Measurements from ENCODE around the gene SLC24A3.

SLC24A3 gene

DNA sequence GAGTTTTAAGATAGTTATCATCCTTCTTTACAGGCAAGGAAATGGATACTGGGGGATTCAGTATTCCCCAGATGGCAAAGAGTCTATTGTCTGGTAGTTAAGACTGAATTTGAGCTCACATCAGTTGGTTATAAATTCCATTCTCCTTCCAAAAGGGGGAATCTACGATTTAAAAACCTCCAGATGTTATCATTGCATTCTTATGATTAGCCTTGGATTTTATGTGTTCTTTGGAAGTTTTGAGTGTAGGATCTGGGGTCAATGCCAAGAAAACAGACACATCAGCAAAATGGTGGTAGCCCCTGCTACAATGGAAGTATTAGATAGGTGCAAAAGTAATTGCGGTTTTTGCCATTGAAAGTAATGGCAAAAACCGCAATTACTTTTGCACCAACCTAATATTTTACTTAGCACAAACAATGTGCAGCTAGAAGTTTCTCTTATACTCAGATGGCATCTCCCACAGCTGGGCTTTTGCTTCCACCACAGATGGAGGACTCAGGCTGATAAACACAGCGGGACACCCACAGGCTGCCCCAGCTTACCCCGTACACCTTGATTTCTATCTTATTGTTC lies 377.4 kb downstream of the SLC24A3 start:
- Histone ChIP-seq H3F3A (ENCODE audit: control insufficient read depth, insufficient read depth) (no peaks in the 10 kb centered on the region), H3K4me3 (ENCODE audit: low read length) (no peak overlapping the region), H3K4me2 (ENCODE audit: low read length) (no peak overlapping the region), H3K27me3 (ENCODE audit: control insufficient read depth, low read length) (no peaks in the 10 kb centered on the region), H3K79me2 (ENCODE audit: control insufficient read depth, low read length) (no peaks in the 10 kb centered on the region), H3K36me3 (ENCODE audit: control insufficient read depth, low read length) (no peaks in the 10 kb centered on the region), H3K9me2 (replicated peaks; ENCODE audit: control insufficient read depth, low read length) (no peaks in the 10 kb centered on the region), H4K20me1 (ENCODE audit: control insufficient read depth, insufficient read depth, low read depth, low read length) (no peaks in the 10 kb centered on the region), H3K9me3 (ENCODE audit: control insufficient read depth, insufficient read depth, low read length) (no peaks in the 10 kb centered on the region), H3K4me1 (ENCODE audit: control insufficient read depth, low read length) (no peaks in the 10 kb centered on the region), H3K27ac (ENCODE audit: low read depth, low read length) (no peak overlapping the region)
- TF ChIP-seq EZH2phosphoT487 (IDR thresholded peaks at IDR 0.05; ENCODE audit: borderline replicate concordance, low read length), result no peak
- TF ChIP-seq, protein P1, sequence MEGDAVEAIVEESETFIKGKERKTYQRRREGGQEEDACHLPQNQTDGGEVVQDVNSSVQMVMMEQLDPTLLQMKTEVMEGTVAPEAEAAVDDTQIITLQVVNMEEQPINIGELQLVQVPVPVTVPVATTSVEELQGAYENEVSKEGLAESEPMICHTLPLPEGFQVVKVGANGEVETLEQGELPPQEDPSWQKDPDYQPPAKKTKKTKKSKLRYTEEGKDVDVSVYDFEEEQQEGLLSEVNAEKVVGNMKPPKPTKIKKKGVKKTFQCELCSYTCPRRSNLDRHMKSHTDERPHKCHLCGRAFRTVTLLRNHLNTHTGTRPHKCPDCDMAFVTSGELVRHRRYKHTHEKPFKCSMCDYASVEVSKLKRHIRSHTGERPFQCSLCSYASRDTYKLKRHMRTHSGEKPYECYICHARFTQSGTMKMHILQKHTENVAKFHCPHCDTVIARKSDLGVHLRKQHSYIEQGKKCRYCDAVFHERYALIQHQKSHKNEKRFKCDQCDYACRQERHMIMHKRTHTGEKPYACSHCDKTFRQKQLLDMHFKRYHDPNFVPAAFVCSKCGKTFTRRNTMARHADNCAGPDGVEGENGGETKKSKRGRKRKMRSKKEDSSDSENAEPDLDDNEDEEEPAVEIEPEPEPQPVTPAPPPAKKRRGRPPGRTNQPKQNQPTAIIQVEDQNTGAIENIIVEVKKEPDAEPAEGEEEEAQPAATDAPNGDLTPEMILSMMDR (IDR thresholded peaks at IDR 0.05; ENCODE audit: low read depth, low read length, poor library complexity, severe bottlenecking), result no peak

DNA sequence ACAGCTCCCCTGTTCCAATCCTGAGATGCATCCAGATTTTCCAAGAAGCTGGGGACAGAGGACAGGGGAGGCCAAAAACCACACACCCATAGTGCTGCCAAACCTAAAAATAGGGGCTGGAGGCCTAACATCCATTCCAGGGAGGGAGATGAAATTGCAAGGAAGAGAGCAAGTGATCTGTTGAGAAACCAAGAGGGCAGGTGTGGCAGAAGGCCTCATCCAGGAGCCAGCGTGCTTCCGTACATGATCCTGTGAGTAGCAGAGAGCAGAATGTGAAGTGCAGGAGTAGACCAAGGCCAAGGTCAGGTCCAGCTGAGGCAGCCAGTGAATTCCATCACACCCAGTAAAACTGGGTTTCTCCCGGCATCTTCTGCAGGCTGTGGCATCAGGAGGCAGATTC lies 377.9 kb downstream of the SLC24A3 start:
- Histone ChIP-seq H3K4me1 (ENCODE audit: control insufficient read depth, low read length) (no peaks in the 10 kb centered on the region), H3F3A (ENCODE audit: control insufficient read depth, insufficient read depth) (no peaks in the 10 kb centered on the region), H3K4me2 (ENCODE audit: low read length) (no peak overlapping the region), H3K27ac (ENCODE audit: low read depth, low read length) (no peak overlapping the region), H3K4me3 (ENCODE audit: low read length) (no peak overlapping the region), H3K27me3 (ENCODE audit: control insufficient read depth, low read length) (no peaks in the 10 kb centered on the region), H4K20me1 (ENCODE audit: control insufficient read depth, insufficient read depth, low read depth, low read length) (no peaks in the 10 kb centered on the region), H3K36me3 (ENCODE audit: control insufficient read depth, low read length) (no peaks in the 10 kb centered on the region), H3K79me2 (ENCODE audit: control insufficient read depth, low read length) (no peaks in the 10 kb centered on the region), H3K9me3 (ENCODE audit: control insufficient read depth, insufficient read depth, low read length) (no peaks in the 10 kb centered on the region), H3K9me2 (replicated peaks; ENCODE audit: control insufficient read depth, low read length) (no peaks in the 10 kb centered on the region)
- no peak for TF ChIP-seq EZH2phosphoT487 (IDR thresholded peaks at IDR 0.05; ENCODE audit: borderline replicate concordance, low read length)
- TF ChIP-seq, protein P1 (IDR thresholded peaks at IDR 0.05; ENCODE audit: low read depth, low read length, poor library complexity, severe bottlenecking), result no peak

DNA sequence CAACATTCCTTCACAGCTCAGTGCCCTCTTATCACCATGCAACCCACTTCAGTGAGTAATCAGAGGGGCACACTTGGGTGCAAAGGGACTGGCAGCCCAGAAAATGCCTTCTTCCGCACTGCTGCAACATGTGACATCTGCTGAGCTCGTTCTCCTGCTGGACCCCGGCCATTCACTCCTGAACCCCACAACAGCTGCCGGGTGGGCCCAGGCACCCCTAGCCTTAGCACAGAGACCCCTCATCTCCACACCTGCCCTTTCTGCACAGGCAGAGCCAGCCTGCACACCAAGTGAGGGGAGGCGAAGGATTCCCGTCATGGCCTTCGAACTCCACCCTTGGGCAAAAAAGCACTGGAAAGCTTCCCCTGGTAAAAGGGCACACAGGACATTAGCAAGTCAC lies 381.3 kb downstream of the SLC24A3 start:
- Histone ChIP-seq H3K9me2 (replicated peaks; ENCODE audit: control insufficient read depth, low read length) (no peaks in the 10 kb centered on the region), H3K27me3 (ENCODE audit: control insufficient read depth, low read length) (no peaks in the 10 kb centered on the region), H3K4me3 (ENCODE audit: low read length) (no peak overlapping the region), H3K9me3 (ENCODE audit: control insufficient read depth, insufficient read depth, low read length) (no peaks in the 10 kb centered on the region), H3F3A (ENCODE audit: control insufficient read depth, insufficient read depth) (no peaks in the 10 kb centered on the region), H3K79me2 (ENCODE audit: control insufficient read depth, low read length) (no peaks in the 10 kb centered on the region), H4K20me1 (ENCODE audit: control insufficient read depth, insufficient read depth, low read depth, low read length) (no peaks in the 10 kb centered on the region), H3K4me1 (ENCODE audit: control insufficient read depth, low read length) (no peaks in the 10 kb centered on the region), H3K36me3 (ENCODE audit: control insufficient read depth, low read length) (no peaks in the 10 kb centered on the region), H3K4me2 (ENCODE audit: low read length) (no peak overlapping the region), H3K27ac (ENCODE audit: low read depth, low read length) (no peak overlapping the region)
- TF ChIP-seq, protein P1 (IDR thresholded peaks at IDR 0.05; ENCODE audit: low read depth, low read length, poor library complexity, severe bottlenecking), result no peak

Measured in DOHH2 (cell line).